Motor neuron (in vitro differentiated cells): ENCODE data around the gene DHX35. TPM values are rescaled to one million over a fixed set of nuclear protein-coding genes. Genes with fewer than 3 reads are reported as not detected.

Experiments used
- ATAC-seq, 8 experiments: fragments of 200-7000 bp; cut with Tn5 transposase; replicated peaks in 6 of 8; 2 replicates each; pipeline ENCODE4 v1.8.0; 2021; ENCODE audit warnings: mild to moderate bottlenecking in 8 of 8, moderate library complexity in 8 of 8
- H3K27ac ChIP-seq, 2 donors: fragments of 250-450 bp; sonication (Bioruptor Pico); 2 replicates each; pipeline ENCODE4 v1.9.0; 2021; ENCODE audit warnings: antibody characterized with exemption in 2 of 2, mild to moderate bottlenecking in 2 of 2, moderate library complexity in 1 of 2
- H3K4me1 ChIP-seq, 2 donors: fragments of 250-450 bp; sonication (Bioruptor Pico); replicated peaks in 1 of 2; 2 replicates each; pipeline ENCODE4 v1.6.1; 2021; ENCODE audit warnings: antibody characterized with exemption in 2 of 2, mild to moderate bottlenecking in 2 of 2, moderate library complexity in 1 of 2
- H3K4me3 ChIP-seq, 5 donors: fragments of 250-450 bp; sonication (Bioruptor Pico); 2 replicates each; pipeline ENCODE4 v1.9.0; 2021; ENCODE audit warnings: antibody characterized with exemption in 5 of 5, mild to moderate bottlenecking in 5 of 5, moderate library complexity in 4 of 5
- WGBS, 10 experiments: fragments of 450-650 bp; shearing (Covaris generic); methylation state at CpG; one replicate each; pipeline ENCODE4 v1.0.0; 2022; 5-methylcytosine and 5-hydroxymethylcytosine counted together
- in situ Hi-C, 9 experiments: fragments of 400-800 bp; cut with MboI; loops; one replicate each; pipeline ENCODE4 v1.15.0; 2021; ENCODE audit warnings: low sequenced_read_pairs in 9 of 9, low pct_unique_long_range_greater_than_20kb in 2 of 9; ENCODE audit not compliant: unreplicated experiment in 9 of 9
- total RNA-seq, 8 experiments: library from RNA; unstranded; fragments of 300-600 nt; gene quantifications; 2 replicates each; pipeline versions ENCODE4 v1.2.3 to v1.2.4, GENCODE V29; 2022

Gene DHX35
- total RNA-seq, 8 experiments from 2014 or later: 6.9 to 16.6 (median 11.4) TPM

DNA sequence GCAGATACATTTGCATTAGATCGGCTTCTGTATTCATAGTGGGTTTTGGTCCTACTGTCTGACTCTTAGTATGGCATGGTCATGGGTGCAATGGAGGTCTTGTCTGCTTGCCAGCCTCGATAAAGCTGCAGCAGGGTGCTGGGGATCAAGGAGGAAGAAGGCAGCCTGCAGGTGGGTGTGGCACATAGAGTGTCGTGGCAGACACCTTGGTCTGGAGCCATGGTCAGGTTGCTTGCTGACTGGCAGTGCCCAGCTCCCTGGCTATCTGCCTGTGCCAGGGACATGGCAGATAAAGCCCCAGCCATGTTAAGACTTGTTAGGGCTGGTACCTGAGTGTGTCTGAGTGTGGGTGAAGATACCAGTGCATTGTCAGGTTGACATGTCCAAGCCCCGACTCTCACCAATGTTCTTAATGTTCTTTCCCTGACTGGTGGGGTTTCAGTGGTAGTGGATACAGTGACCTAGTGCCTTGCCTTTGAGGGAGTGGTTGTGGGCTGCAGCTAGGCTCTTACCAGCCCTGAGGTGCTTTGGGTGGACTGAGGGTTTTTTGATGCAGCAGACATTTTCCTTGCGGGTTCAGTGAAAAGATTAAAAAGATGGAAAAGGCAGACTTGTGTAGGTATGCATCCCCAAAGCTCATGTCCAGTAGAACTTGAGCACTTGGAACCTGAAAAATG is 34.1 kb upstream of the DHX35 start:
- H3K27ac ChIP-seq: no peak overlapping the region
- WGBS, 10 experiments: 50 to 100% (median 77%) methylated on average over 1 to 5 of the region's 5 CpGs; no CpG with 5 or more reads in 3 of the 10 experiments
- peak overlapping the region in 1 of 5 donors; percentile 60 for H3K4me3 ChIP-seq
- no peaks in the 10 kb centered on the region for H3K4me1 ChIP-seq
- no peak for ATAC-seq
- in situ Hi-C loops: no loop called here

DNA sequence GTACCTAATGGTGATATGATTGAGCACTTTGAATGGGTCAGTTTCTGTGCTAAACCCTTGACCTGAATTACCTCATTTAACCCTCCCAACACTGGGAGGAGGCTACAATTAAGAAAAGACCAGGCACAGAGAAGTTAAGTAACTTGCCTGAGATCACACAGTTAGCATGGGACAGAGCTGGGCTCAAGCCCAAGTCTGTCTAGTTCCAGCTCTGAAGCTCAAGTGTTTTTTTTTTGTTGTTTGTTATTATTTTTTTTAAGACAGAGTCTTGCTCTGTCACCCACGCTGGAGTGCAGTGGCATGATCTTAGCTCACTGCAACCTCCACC is 31.9 kb upstream of the DHX35 start:
- WGBS, 10 experiments: 80 to 100% (median 100%) methylated on average over 1 of the region's 1 CpG; no CpG with 5 or more reads in 5 of the 10 experiments

GRCh38 chr20:38931984-38932383 is 30.2 kb upstream of the DHX35 start:
- H3K27ac ChIP-seq: no peak overlapping the region
- 89 to 100% (median 97%) methylated on average over 1 to 4 of the region's 4 CpGs; no CpG with 5 or more reads in 4 of the 10 experiments for WGBS, 10 experiments
- H3K4me3 ChIP-seq: no peak overlapping the region
- ATAC-seq: no peak
- H3K4me1 ChIP-seq: no peaks in the 10 kb centered on the region
- in situ Hi-C loops: no loop called here

More for the DNA sequence above, 31.9 kb upstream of the DHX35 start:
- no peak for ATAC-seq
- Histone ChIP-seq H3K27ac (no peak overlapping the region), H3K4me1 (no peaks in the 10 kb centered on the region), H3K4me3 (no peak overlapping the region)
- in situ Hi-C loops: no loop called here

GRCh38 chr20:38932457-38933120 is 29.6 kb upstream of the DHX35 start:
- Histone ChIP-seq H3K27ac (no peak overlapping the region), H3K4me1 (no peaks in the 10 kb centered on the region), H3K4me3 (no peak overlapping the region)
- in situ Hi-C loops: no loop called here
- no peak for ATAC-seq
- 79 to 100% (median 89%) methylated on average over 2 to 9 of the region's 9 CpGs; no CpG with 5 or more reads in 3 of the 10 experiments for WGBS, 10 experiments

- H3K4me3 ChIP-seq: no peak overlapping the region
- no peaks in the 10 kb centered on the region for H3K4me1 ChIP-seq
- no peak overlapping the region for H3K27ac ChIP-seq
- no peak for ATAC-seq
- 83 to 100% (median 99%) methylated on average over 1 to 5 of the region's 5 CpGs; no CpG with 5 or more reads in 1 of the 10 experiments for WGBS, 10 experiments
- in situ Hi-C loops: no loop called here
Observed at GRCh38 chr20:38934530-38934929, 27.6 kb upstream of the DHX35 start.

DNA sequence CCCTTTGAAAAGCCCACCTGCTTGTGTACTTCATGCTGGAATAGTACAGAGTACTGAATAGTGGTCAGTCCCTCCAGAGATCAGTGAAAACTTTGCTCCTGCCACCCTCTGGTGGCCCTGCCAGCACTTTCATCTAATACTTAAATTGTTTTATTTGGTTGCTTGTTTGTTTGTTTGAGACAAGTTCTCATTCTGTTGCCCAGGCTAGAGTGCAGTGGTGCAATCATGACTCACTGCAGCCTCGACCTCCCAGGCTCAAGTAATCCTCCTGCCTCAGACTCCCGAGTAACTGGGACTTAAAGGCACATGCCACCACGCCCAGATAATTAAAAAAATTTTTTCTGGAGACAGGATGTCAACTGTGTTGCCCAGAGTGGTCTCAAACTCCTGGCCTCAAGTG is 26.9 kb upstream of the DHX35 start:
- Histone ChIP-seq H3K4me1 (no peaks in the 10 kb centered on the region), H3K27ac (no peak overlapping the region), H3K4me3 (no peak overlapping the region)
- WGBS, 10 experiments: 87% methylated on average over 2 to 3 of the region's 3 CpGs; no CpG with 5 or more reads in 8 of the 10 experiments
- ATAC-seq: peak in 3 of 8 experiments; percentile 34 to 60 (median 46)
- in situ Hi-C loops: no loop called here

DNA sequence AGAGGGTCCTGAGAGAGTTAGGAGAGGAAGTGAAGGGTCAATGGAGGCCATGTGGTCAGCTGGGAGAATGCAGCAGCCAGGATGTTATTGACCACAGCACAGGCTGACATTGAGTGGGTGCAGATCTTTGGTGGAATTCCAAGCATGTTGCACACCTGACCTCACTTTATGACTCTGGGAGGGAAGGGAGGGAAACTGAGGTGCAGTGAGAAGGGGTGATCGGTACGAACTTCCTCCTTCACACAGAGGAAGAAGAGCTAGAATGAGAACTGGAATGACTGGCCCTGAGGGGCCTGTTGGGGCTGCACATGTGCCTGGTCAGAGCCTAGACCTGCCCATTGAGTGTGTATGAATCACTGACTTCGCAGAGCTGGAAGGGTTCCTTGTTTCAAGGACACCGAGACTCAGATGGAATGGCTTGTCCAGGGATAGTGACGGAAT is 26.2 kb upstream of the DHX35 start:
- in situ Hi-C loops: no loop called here
- Histone ChIP-seq H3K4me1 (no peaks in the 10 kb centered on the region), H3K4me3 (no peak overlapping the region), H3K27ac (no peak overlapping the region)
- 78 to 100% (median 80%) methylated on average over 1 to 5 of the region's 5 CpGs; no CpG with 5 or more reads in 5 of the 10 experiments for WGBS, 10 experiments
- no peak for ATAC-seq

- 94 to 100% (median 100%) methylated on average over 1 to 3 of the region's 5 CpGs; no CpG with 5 or more reads in 7 of the 10 experiments for WGBS, 10 experiments
- in situ Hi-C loops: no loop called here
- no peaks in the 10 kb centered on the region for H3K4me1 ChIP-seq
- no peak overlapping the region for H3K4me3 ChIP-seq
- no peak for ATAC-seq
- no peak overlapping the region for H3K27ac ChIP-seq
Observed at GRCh38 chr20:38937000-38937399, 25.1 kb upstream of the DHX35 start.

- no peak for ATAC-seq
- Histone ChIP-seq H3K27ac (no peak overlapping the region), H3K4me1 (no peaks in the 10 kb centered on the region), H3K4me3 (no peak overlapping the region)
- in situ Hi-C loops: no loop called here
- WGBS, 10 experiments: 82 to 100% (median 93%) methylated on average over 1 to 7 of the region's 7 CpGs; no CpG with 5 or more reads in 2 of the 10 experiments
Observed at GRCh38 chr20:38937978-38938473, 24.1 kb upstream of the DHX35 start.

DNA sequence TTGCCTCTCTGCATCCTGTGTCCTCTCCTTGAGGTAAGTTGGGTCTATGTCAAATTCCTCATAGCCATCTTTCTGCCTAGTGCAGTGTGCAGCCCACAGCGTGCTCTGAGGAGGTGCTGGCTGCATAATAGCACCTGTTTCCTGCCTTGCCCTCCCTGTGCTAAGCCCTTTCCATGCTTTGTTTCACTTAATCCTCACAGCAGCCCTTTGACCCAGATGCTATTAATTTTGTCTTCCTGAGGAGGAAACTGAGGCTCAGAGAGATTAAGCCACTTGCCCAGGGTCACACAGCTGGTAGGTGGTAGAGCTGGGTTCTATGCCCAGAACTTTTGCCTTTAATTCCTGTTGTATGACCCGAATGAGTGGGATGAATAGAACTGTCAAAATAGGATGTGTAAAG is 22.5 kb upstream of the DHX35 start:
- no peak for ATAC-seq
- Histone ChIP-seq H3K4me1 (no peaks in the 10 kb centered on the region), H3K4me3 (no peak overlapping the region), H3K27ac (no peak overlapping the region)
- in situ Hi-C loops: no loop called here
- 50 to 100% (median 92%) methylated on average over 1 to 2 of the region's 2 CpGs; no CpG with 5 or more reads in 4 of the 10 experiments for WGBS, 10 experiments

DNA sequence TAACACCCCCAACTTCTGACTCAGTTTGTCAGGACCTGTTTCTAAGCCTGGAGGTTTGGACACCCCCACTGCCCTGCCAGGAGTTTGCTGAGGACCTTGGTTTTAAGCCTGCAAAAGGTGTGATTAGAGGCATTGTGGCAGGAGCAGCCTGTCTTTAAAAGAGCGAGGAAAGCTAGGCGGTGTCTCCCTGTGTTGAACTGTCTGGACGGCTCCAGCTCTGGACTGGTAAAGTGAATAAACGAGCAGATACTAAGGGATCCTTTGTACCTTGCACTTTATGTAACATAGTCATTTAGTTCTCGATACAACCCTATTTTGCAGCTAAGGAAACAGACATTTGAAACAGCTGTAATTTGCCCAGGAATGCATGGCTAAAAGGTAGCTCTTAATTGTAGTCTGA is 21.5 kb upstream of the DHX35 start:
- Histone ChIP-seq H3K27ac (no peak overlapping the region), H3K4me3 (no peak overlapping the region), H3K4me1 (no peaks in the 10 kb centered on the region)
- no peak for ATAC-seq
- WGBS, 10 experiments: 87 to 100% (median 97%) methylated on average over 2 to 5 of the region's 5 CpGs; no CpG with 5 or more reads in 3 of the 10 experiments
- in situ Hi-C loops: no loop called here

- in situ Hi-C loops: no loop called here
- H3K27ac ChIP-seq: no peak overlapping the region
- 85 to 100% (median 94%) methylated on average over 1 to 5 of the region's 5 CpGs; no CpG with 5 or more reads in 2 of the 10 experiments for WGBS, 10 experiments
- no peak overlapping the region for H3K4me3 ChIP-seq
- no peaks in the 10 kb centered on the region for H3K4me1 ChIP-seq
- ATAC-seq: no peak
Observed at GRCh38 chr20:38941726-38942389, 20.3 kb upstream of the DHX35 start.

DNA sequence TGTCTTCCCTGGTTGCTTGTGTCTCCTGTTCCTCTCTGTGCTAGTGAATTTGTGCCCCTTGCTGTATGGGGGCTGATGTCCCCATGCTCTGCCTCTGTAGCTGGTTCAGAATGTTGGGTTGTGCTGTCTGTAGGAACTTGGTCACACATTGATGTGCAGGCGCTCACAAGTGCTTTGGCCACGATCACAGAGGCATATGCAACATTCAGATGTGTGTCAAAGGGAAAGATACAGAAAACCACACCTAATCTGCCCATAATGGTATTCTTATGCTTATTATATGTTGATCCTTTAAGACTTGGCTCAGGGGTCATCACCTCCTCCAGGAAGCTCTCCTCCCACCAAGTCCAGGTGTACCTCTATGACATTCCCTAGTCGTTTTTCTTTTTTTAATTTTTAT is 17.1 kb upstream of the DHX35 start:
- in situ Hi-C loops: no loop called here
- 41 to 100% (median 81%) methylated on average over 1 to 3 of the region's 3 CpGs; no CpG with 5 or more reads in 2 of the 10 experiments for WGBS, 10 experiments
- ATAC-seq: peak in 3 of 8 experiments; percentile 25 to 87 (median 79)

More for the DNA sequence above, 17.1 kb upstream of the DHX35 start:
- peaks cover 0 to 3% of the 10 kb centered on the region in 2 donors for H3K4me1 ChIP-seq
- no peak overlapping the region for H3K27ac ChIP-seq
- no peak overlapping the region for H3K4me3 ChIP-seq
